ENCODE measurements around the gene TGFBRAP1.

The TGFBRAP1 gene

DNA sequence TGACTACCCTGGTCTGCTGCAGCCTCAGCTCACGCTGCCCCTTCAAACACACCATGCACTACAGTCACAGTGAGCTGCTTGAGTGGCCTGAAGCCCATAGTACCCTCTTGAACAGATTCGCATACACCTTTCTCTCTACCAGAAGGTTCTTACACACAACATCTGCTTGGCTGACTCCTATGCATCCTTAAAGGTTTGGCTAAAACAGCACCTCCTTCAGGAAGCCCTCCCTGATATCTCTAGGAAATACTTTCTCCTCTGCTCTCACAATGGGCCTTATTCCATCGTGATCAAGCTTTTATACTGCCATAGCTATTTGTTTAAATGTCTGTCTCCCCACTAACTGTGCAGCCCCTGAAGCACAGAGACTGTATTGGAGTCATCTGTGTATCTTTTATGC, 31.5 kb downstream of the TGFBRAP1 start:
- Mint-ChIP-seq H3K9me3 (no peaks in the 10 kb centered on the region), H3K4me3 (no peak overlapping the region), H3K27me3 (no peaks in the 10 kb centered on the region), H3K36me3 (ENCODE audit: insufficient read depth) (peaks cover 38% of the 10 kb centered on the region), H3K27ac (no peak overlapping the region), H3K4me1 (ENCODE audit: low read depth in 2 of 2) (peaks cover 12 to 35% of the 10 kb centered on the region in 2 donors)
- ATAC-seq (replicated peaks) (no peak), DNase-seq (no peak)

DNA sequence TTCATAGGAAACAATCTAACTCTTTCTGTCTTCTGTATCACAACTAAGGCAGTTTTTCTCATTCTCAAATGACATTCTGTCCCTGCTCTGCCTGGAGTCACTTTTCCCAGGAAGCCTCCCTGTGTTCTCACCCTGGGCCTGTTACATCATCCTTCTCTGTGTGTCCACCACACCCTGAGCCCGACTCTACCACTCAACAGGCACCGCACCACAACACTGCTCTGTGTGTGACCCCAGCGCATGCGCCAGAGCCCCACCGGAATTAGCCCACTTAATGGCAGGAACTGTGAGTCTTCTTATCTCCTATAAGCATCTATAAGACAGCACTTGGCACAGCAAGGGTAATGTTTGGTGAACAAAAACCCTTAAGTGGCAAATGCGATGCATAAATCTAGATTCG, 32.3 kb downstream of the TGFBRAP1 start:
- Mint-ChIP-seq H3K36me3 (ENCODE audit: insufficient read depth) (peaks cover 42% of the 10 kb centered on the region), H3K4me3 (no peak overlapping the region), H3K4me1 (ENCODE audit: low read depth in 2 of 2) (peaks cover 6 to 27% of the 10 kb centered on the region in 2 donors), H3K27me3 (no peaks in the 10 kb centered on the region), H3K27ac (no peak overlapping the region), H3K9me3 (no peaks in the 10 kb centered on the region)
- no peak for ATAC-seq (replicated peaks)
- no peak for DNase-seq

GRCh38 chr2:105296017-105296611, 33.4 kb downstream of the TGFBRAP1 start:
- H3K27ac Mint-ChIP-seq, result no peak overlapping the region

GRCh38 chr2:105294844-105295481, 34.6 kb downstream of the TGFBRAP1 start:
- Mint-ChIP-seq H3K27me3 (no peaks in the 10 kb centered on the region), H3K27ac (no peak overlapping the region), H3K4me1 (ENCODE audit: low read depth in 2 of 2) (peaks cover 0 to 19% of the 10 kb centered on the region in 2 donors), H3K36me3 (ENCODE audit: insufficient read depth) (peaks cover 50% of the 10 kb centered on the region), H3K4me3 (no peak overlapping the region), H3K9me3 (no peaks in the 10 kb centered on the region)
- DNase-seq (peak in 2 of 3 experiments; percentile 7 to 9), ATAC-seq (replicated peaks) (peak; percentile 36)

More at GRCh38 chr2:105296017-105296611, 33.4 kb downstream of the TGFBRAP1 start:
- peaks cover 0 to 19% of the 10 kb centered on the region in 2 donors for H3K4me1 Mint-ChIP-seq (ENCODE audit: low read depth in 2 of 2)
- ATAC-seq (replicated peaks), result no peak
- H3K27me3 Mint-ChIP-seq, result no peaks in the 10 kb centered on the region
- no peak overlapping the region for H3K4me3 Mint-ChIP-seq
- DNase-seq, result no peak
- peaks cover 41% of the 10 kb centered on the region for H3K36me3 Mint-ChIP-seq (ENCODE audit: insufficient read depth)
- no peaks in the 10 kb centered on the region for H3K9me3 Mint-ChIP-seq

DNA sequence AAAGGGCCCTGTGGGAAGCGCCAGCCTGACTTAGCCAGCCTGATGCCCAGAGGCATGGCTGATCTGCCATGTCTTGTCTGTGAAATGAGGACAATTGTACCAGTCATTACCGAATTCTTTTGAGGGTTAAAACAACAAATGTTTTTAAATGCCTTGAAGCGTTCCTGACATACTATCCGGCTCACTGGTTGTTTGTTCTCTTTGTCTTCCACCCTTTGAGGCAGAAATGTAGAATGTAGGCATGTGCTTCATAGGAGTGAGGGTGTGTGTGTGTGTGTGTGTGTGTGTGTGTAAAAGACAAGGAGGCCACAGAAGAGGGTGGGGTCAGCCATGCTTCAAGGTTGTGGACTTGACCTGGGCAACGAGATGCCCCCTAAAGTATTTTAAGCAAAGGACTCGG, 35.5 kb downstream of the TGFBRAP1 start:
- H3K4me3 Mint-ChIP-seq, result no peak overlapping the region
- H3K36me3 Mint-ChIP-seq (ENCODE audit: insufficient read depth), result peaks cover 58% of the 10 kb centered on the region
- DNase-seq (no peak), ATAC-seq (replicated peaks) (no peak)
- no peaks in the 10 kb centered on the region for H3K9me3 Mint-ChIP-seq
- H3K27ac Mint-ChIP-seq, result peak overlapping the region in 1 of 2 donors; percentile 6
- no peaks in the 10 kb centered on the region for H3K27me3 Mint-ChIP-seq
- H3K4me1 Mint-ChIP-seq (ENCODE audit: low read depth in 2 of 2), result peaks cover 0 to 14% of the 10 kb centered on the region in 2 donors

- Mint-ChIP-seq H3K27ac (no peak overlapping the region), H3K27me3 (no peaks in the 10 kb centered on the region), H3K36me3 (ENCODE audit: insufficient read depth) (peaks cover 49% of the 10 kb centered on the region), H3K4me3 (no peak overlapping the region), H3K4me1 (ENCODE audit: low read depth in 2 of 2) (peaks cover 0 to 6% of the 10 kb centered on the region in 2 donors), H3K9me3 (no peaks in the 10 kb centered on the region)
- no peak for DNase-seq
- no peak for ATAC-seq (replicated peaks)
Observed at GRCh38 chr2:105291981-105292380, 37.6 kb downstream of the TGFBRAP1 start.

GRCh38 chr2:105290981-105291660, 38.4 kb downstream of the TGFBRAP1 start:
- Mint-ChIP-seq H3K36me3 (ENCODE audit: insufficient read depth) (peaks cover 41% of the 10 kb centered on the region), H3K4me3 (no peak overlapping the region), H3K4me1 (ENCODE audit: low read depth in 2 of 2) (peaks cover 0 to 4% of the 10 kb centered on the region in 2 donors), H3K27ac (no peak overlapping the region), H3K9me3 (no peaks in the 10 kb centered on the region), H3K27me3 (no peaks in the 10 kb centered on the region)
- no peak for ATAC-seq (replicated peaks)
- no peak for DNase-seq

DNA sequence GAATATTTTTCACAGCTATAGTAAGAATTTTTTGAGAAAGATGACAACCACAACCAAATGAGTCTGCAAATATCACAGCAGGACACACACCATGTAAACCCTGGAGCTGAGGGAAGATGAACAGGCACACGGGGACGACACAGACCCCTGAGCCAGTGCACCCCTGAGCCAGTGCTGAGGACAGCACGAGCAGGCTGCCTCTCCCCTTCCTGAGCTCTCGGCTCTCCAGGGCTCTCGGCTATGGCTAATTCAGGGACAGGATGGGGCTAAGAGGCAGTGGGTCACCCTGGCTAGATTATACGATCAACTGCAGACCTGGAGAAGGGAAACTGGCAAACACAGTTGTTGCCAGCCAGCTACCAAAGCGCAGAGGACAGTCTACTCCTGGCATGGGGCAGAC, 41.4 kb downstream of the TGFBRAP1 start:
- Mint-ChIP-seq H3K9me3 (no peaks in the 10 kb centered on the region), H3K4me1 (ENCODE audit: low read depth in 2 of 2) (no peaks in the 10 kb centered on the region), H3K4me3 (no peak overlapping the region), H3K36me3 (ENCODE audit: insufficient read depth) (peaks cover 52% of the 10 kb centered on the region), H3K27ac (no peak overlapping the region), H3K27me3 (no peaks in the 10 kb centered on the region)
- ATAC-seq (replicated peaks) (no peak), DNase-seq (no peak)

GRCh38 chr2:105287692-105288091, 41.8 kb downstream of the TGFBRAP1 start:
- DNase-seq (peak in 2 of 3 experiments; percentile 5 to 18), ATAC-seq (replicated peaks) (no peak)
- Mint-ChIP-seq H3K36me3 (ENCODE audit: insufficient read depth) (peaks cover 57% of the 10 kb centered on the region), H3K4me1 (ENCODE audit: low read depth in 2 of 2) (no peaks in the 10 kb centered on the region), H3K9me3 (no peaks in the 10 kb centered on the region), H3K27me3 (no peaks in the 10 kb centered on the region), H3K27ac (peak overlapping the region in 1 of 2 donors; percentile 36), H3K4me3 (no peak overlapping the region)

DNA sequence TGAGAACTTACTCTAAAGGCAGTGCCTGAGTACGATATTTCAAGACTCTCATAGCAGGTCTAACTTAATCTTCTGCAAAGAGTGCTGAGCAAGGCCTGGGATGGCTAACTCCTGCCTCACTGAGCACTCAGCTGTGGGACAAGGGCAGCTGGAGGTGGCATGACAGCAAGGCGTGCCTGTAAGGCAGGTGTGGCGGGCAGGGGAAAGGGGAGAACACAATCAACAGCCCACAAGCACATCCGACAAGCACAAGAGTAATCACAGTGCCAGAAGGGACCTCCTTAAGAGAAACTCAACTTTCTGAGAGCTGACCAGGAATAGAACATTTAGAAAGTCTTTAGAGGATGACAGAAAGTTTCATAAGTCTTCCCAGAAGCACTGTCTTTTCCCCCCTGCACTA, 46.0 kb downstream of the TGFBRAP1 start:
- Mint-ChIP-seq H3K4me1 (ENCODE audit: low read depth in 2 of 2) (peaks cover 0 to 3% of the 10 kb centered on the region in 2 donors), H3K9me3 (no peaks in the 10 kb centered on the region), H3K27me3 (no peaks in the 10 kb centered on the region), H3K36me3 (ENCODE audit: insufficient read depth) (peaks cover 51% of the 10 kb centered on the region), H3K4me3 (no peak overlapping the region), H3K27ac (peak overlapping the region in 1 of 2 donors; percentile 38)
- DNase-seq (no peak), ATAC-seq (replicated peaks) (no peak)

DNA sequence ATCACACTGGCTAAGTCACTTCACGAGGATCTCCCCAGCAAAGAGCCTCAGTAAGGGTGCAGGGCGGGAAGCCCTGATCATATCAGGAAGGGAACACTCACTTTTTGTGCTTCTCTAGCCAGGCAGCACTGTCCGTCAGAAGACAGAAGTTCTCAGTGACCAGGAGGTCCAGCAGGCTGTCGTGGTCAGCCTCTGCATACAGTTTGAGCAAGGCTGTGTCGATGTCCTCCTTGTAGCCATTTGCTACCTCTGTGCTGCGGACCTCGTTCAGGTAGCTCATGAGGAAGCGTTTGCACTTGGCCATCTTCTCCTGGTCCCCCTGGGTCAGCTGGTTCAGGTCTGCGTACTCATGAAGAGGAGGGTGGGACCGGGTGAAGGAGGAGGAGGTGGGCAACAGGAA, 49.3 kb downstream of the TGFBRAP1 start:
- peak overlapping the region in 1 of 2 donors; percentile 27 for H3K27ac Mint-ChIP-seq
- peaks cover 65% of the 10 kb centered on the region for H3K36me3 Mint-ChIP-seq (ENCODE audit: insufficient read depth)
- ATAC-seq (replicated peaks) (no peak), DNase-seq (no peak)
- H3K9me3 Mint-ChIP-seq, result no peaks in the 10 kb centered on the region
- H3K4me3 Mint-ChIP-seq, result no peak overlapping the region
- H3K4me1 Mint-ChIP-seq (ENCODE audit: low read depth in 2 of 2), result peaks cover 0 to 3% of the 10 kb centered on the region in 2 donors
- H3K27me3 Mint-ChIP-seq, result no peaks in the 10 kb centered on the region

DNA sequence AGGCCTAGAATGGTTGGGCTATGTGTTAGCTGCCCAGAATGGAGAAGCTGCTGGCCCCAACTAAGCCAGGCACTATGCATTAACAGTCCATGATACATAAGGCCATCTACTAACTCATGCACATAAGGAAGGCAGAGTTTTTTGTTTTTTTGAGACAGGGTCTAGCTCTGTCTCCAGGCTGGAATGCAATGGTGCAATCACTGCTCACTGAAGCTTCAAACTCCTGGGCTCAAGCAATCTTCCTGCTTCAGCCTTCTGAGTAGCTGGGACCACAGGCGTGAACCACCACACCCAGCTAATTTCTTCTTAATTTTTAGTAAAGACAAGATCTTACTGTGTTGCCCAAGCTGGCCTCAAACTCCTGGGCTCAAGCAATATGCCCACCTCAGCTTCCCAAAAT, 50.4 kb downstream of the TGFBRAP1 start:
- H3K36me3 Mint-ChIP-seq (ENCODE audit: insufficient read depth), result peaks cover 63% of the 10 kb centered on the region
- no peak overlapping the region for H3K4me3 Mint-ChIP-seq
- ATAC-seq (replicated peaks) (no peak), DNase-seq (no peak)
- H3K4me1 Mint-ChIP-seq (ENCODE audit: low read depth in 2 of 2), result peaks cover 0 to 3% of the 10 kb centered on the region in 2 donors
- no peak overlapping the region for H3K27ac Mint-ChIP-seq
- no peaks in the 10 kb centered on the region for H3K9me3 Mint-ChIP-seq
- no peaks in the 10 kb centered on the region for H3K27me3 Mint-ChIP-seq

- Mint-ChIP-seq H3K27me3 (no peaks in the 10 kb centered on the region), H3K4me3 (no peak overlapping the region), H3K36me3 (ENCODE audit: insufficient read depth) (peaks cover 64% of the 10 kb centered on the region), H3K27ac (no peak overlapping the region), H3K9me3 (no peaks in the 10 kb centered on the region), H3K4me1 (ENCODE audit: low read depth in 2 of 2) (peaks cover 0 to 3% of the 10 kb centered on the region in 2 donors)
- DNase-seq (no peak), ATAC-seq (replicated peaks) (no peak)
Observed at GRCh38 chr2:105278654-105279053, 50.9 kb downstream of the TGFBRAP1 start.

DNA sequence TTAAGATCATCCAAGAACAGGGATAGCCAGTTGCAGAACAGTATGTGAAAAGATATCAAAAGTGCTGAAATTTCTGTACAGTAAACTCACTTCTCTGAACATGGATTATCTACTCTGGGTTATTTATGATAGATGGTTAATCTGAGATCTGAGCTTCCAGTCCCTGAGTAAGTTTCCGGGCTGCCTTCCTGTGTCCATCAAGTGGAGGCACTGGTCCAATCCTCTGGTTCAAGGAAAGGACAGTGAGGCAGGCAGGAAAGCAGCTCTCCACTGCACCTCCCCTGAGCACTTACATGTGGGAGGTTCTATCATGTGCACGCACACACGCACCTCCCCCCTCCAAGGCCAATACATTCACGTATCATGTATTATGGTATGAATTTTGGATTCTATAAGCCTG, 55.5 kb downstream of the TGFBRAP1 start:
- H3K27ac Mint-ChIP-seq, result no peak overlapping the region
- H3K36me3 Mint-ChIP-seq (ENCODE audit: insufficient read depth), result peaks cover 58% of the 10 kb centered on the region
- H3K4me3 Mint-ChIP-seq, result no peak overlapping the region
- no peaks in the 10 kb centered on the region for H3K9me3 Mint-ChIP-seq
- H3K27me3 Mint-ChIP-seq, result no peaks in the 10 kb centered on the region
- no peak for DNase-seq
- no peaks in the 10 kb centered on the region for H3K4me1 Mint-ChIP-seq (ENCODE audit: low read depth in 2 of 2)
- ATAC-seq (replicated peaks), result no peak

Data from effector memory CD8-positive, alpha-beta T cell (primary cell).